NCI-H1930 (cell line): ENCODE measurements around the gene C1QL1.

Experiments used
- DNase-seq, 2 experiments: peaks; one replicate each; lab custom pipeline; 2025; lab: John Stamatoyannopoulos, UW

Gene C1QL1

GRCh38 chr17:44989552-44990138 lies 21.5 kb upstream of the C1QL1 start:
- no peak for DNase-seq

GRCh38 chr17:44988044-44988942 lies 20.2 kb upstream of the C1QL1 start:
- no peak for DNase-seq

GRCh38 chr17:44983563-44983962 lies 15.5 kb upstream of the C1QL1 start:
- DNase-seq, result no peak

GRCh38 chr17:44982113-44982702 lies 14.1 kb upstream of the C1QL1 start:
- DNase-seq, result no peak

GRCh38 chr17:44981221-44981968 lies 13.3 kb upstream of the C1QL1 start:
- DNase-seq, result no peak

- no peak for DNase-seq
These were observed 11.4 kb upstream of the C1QL1 start for GRCh38 chr17:44979426-44979995.

GRCh38 chr17:44978807-44979206 lies 10.7 kb upstream of the C1QL1 start:
- DNase-seq, result no peak

- DNase-seq, result no peak
These were observed 9.9 kb upstream of the C1QL1 start for GRCh38 chr17:44977814-44978550.

GRCh38 chr17:44977065-44977464 lies 9.0 kb upstream of the C1QL1 start:
- no peak for DNase-seq

- no peak for DNase-seq
These were observed 8.1 kb upstream of the C1QL1 start for GRCh38 chr17:44976206-44976605.

- no peak for DNase-seq
These were observed 4.8 kb upstream of the C1QL1 start for GRCh38 chr17:44972953-44973352.

GRCh38 chr17:44971776-44972483 lies 3.8 kb upstream of the C1QL1 start:
- no peak for DNase-seq

- DNase-seq, result no peak
These were observed 2.1 kb upstream of the C1QL1 start for GRCh38 chr17:44970136-44970741.

GRCh38 chr17:44969144-44969780 lies 1.2 kb upstream of the C1QL1 start:
- no peak for DNase-seq

GRCh38 chr17:44967907-44968224 lies 237 bp downstream of the C1QL1 start:
- DNase-seq, result no peak

- DNase-seq, result no peak
These were observed 837 bp downstream of the C1QL1 start for GRCh38 chr17:44967026-44967906.

GRCh38 chr17:44966348-44967025 lies 1.6 kb downstream of the C1QL1 start:
- DNase-seq, result no peak

GRCh38 chr17:44965481-44966234 lies 2.4 kb downstream of the C1QL1 start:
- no peak for DNase-seq
